ENCODE measurements around the gene SAYSD1. TPM values are rescaled to one million over a fixed set of nuclear protein-coding genes. Genes with fewer than 3 reads are reported as not detected.

The SAYSD1 gene
- total RNA-seq, 1 experiment from 2014 or later: 12.2 TPM

- H3K9ac ChIP-seq (ENCODE audit: low read length): no peak overlapping the region
- ATAC-seq (no peak), DNase-seq (no peak)
- no peak overlapping the region for H2AFZ ChIP-seq (ENCODE audit: low read length)
- H3K9me2 ChIP-seq (replicated peaks; ENCODE audit: low read length): no peaks in the 10 kb centered on the region
- H3F3A ChIP-seq (ENCODE audit: low read length, unreplicated experiment): no peaks in the 10 kb centered on the region
- POLR2A ChIA-PET (ENCODE audit: unreplicated experiment): no interaction called here
- H3K4me3 ChIP-seq (ENCODE audit: low read length): no peak overlapping the region
- no peaks in the 10 kb centered on the region for H3K9me3 ChIP-seq (ENCODE audit: low read length)
- no peaks in the 10 kb centered on the region for H3K79me2 ChIP-seq (ENCODE audit: low read length)
- H4K20me1 ChIP-seq (ENCODE audit: low read length): no peaks in the 10 kb centered on the region
- H3K36me3 ChIP-seq (ENCODE audit: low read depth, low read length): no peaks in the 10 kb centered on the region
- CTCF ChIA-PET: no interaction called here
- no peaks in the 10 kb centered on the region for H3K4me1 ChIP-seq (ENCODE audit: insufficient read depth, low read length)
- H3K27me3 ChIP-seq (ENCODE audit: low read length): peaks cover 51% of the 10 kb centered on the region
- intact Hi-C loops (cut with micrococcal nuclease): no loop called here
- BruUV-seq (replicated peaks): no TSS peak
- H3K4me2 ChIP-seq (ENCODE audit: low read length): no peak overlapping the region
- no peak for TF ChIP-seq EZH2phosphoT487 (IDR thresholded peaks at IDR 0.05; ENCODE audit: borderline replicate concordance, low read length)
- H3K27ac ChIP-seq (ENCODE audit: low read length): no peak overlapping the region
Observed at GRCh38 chr6:39075807-39076622, 39.0 kb downstream of the SAYSD1 start.

- no peaks in the 10 kb centered on the region for H3K4me1 ChIP-seq (ENCODE audit: insufficient read depth, low read length)
- no peaks in the 10 kb centered on the region for H3K79me2 ChIP-seq (ENCODE audit: low read length)
- H3K36me3 ChIP-seq (ENCODE audit: low read depth, low read length): no peaks in the 10 kb centered on the region
- no peak overlapping the region for H3K4me2 ChIP-seq (ENCODE audit: low read length)
- no peaks in the 10 kb centered on the region for H4K20me1 ChIP-seq (ENCODE audit: low read length)
- no peak overlapping the region for H3K9ac ChIP-seq (ENCODE audit: low read length)
- POLR2A ChIA-PET (ENCODE audit: unreplicated experiment): no interaction called here
- no peaks in the 10 kb centered on the region for H3K9me2 ChIP-seq (replicated peaks; ENCODE audit: low read length)
- ATAC-seq (no peak), DNase-seq (no peak)
- TF ChIP-seq EZH2 (IDR thresholded peaks at IDR 0.05; ENCODE audit: low read length, unreplicated experiment) (no peak), EZH2phosphoT487 (IDR thresholded peaks at IDR 0.05; ENCODE audit: borderline replicate concordance, low read length) (no peak), CTCF (conservative IDR thresholded peaks at IDR 0.05; ENCODE audit: low read depth, low read length) (no peak)
- no peak overlapping the region for H3K4me3 ChIP-seq (ENCODE audit: low read length)
- no peaks in the 10 kb centered on the region for H3F3A ChIP-seq (ENCODE audit: low read length, unreplicated experiment)
- no TSS peak for BruUV-seq (replicated peaks)
- no peak overlapping the region for H3K27ac ChIP-seq (ENCODE audit: low read length)
- peaks cover 57% of the 10 kb centered on the region for H3K27me3 ChIP-seq (ENCODE audit: low read length)
- no peaks in the 10 kb centered on the region for H3K9me3 ChIP-seq (ENCODE audit: low read length)
- no peak overlapping the region for H2AFZ ChIP-seq (ENCODE audit: low read length)
- intact Hi-C loops (cut with micrococcal nuclease): no loop called here
- CTCF ChIA-PET: no interaction called here
Observed at GRCh38 chr6:39075010-39075686, 39.8 kb downstream of the SAYSD1 start.

- TF ChIP-seq EZH2 (IDR thresholded peaks at IDR 0.05; ENCODE audit: low read length, unreplicated experiment) (no peak), CTCF (conservative IDR thresholded peaks at IDR 0.05; ENCODE audit: low read depth, low read length) (no peak), EZH2phosphoT487 (IDR thresholded peaks at IDR 0.05; ENCODE audit: borderline replicate concordance, low read length) (no peak)
- Histone ChIP-seq H3K79me2 (ENCODE audit: low read length) (no peaks in the 10 kb centered on the region), H3K9me3 (ENCODE audit: low read length) (no peaks in the 10 kb centered on the region), H3K4me2 (ENCODE audit: low read length) (no peak overlapping the region), H2AFZ (ENCODE audit: low read length) (no peak overlapping the region), H3K4me3 (ENCODE audit: low read length) (no peak overlapping the region), H3K36me3 (ENCODE audit: low read depth, low read length) (no peaks in the 10 kb centered on the region), H4K20me1 (ENCODE audit: low read length) (no peaks in the 10 kb centered on the region), H3K27me3 (ENCODE audit: low read length) (peaks cover 63% of the 10 kb centered on the region), H3F3A (ENCODE audit: low read length, unreplicated experiment) (no peaks in the 10 kb centered on the region), H3K27ac (ENCODE audit: low read length) (no peak overlapping the region), H3K9me2 (replicated peaks; ENCODE audit: low read length) (no peaks in the 10 kb centered on the region), H3K4me1 (ENCODE audit: insufficient read depth, low read length) (no peaks in the 10 kb centered on the region), H3K9ac (ENCODE audit: low read length) (no peak overlapping the region)
- CTCF ChIA-PET: no interaction called here
- ATAC-seq (no peak), DNase-seq (no peak)
- POLR2A ChIA-PET (ENCODE audit: unreplicated experiment): no interaction called here
- intact Hi-C loops (cut with micrococcal nuclease): no loop called here
- no TSS peak for BruUV-seq (replicated peaks)
Observed at GRCh38 chr6:39074486-39074885, 40.5 kb downstream of the SAYSD1 start.
